ENCODE results near the gene RNU2-1.

DNA sequence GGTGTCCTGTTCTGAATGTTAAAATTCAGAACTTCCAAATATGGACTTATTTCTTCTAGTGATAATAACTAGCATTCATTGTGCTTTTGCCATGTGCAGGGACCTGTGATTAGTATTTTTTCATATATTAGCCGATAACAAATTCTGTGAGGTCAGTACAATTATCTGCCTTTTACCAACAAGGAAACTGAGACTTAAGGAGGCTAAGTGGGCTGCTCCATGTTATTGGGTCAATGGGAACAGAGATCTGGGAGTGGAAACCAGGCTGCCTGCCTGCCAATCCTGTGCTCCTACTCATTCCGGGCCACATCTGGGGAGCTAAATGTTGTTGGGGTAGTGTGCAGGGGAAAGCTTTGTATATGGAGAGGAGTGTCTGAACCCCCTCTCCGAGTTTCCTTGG is 18.4 kb downstream of the RNU2-1 start:
- TF ChIP-seq, protein P1, sequence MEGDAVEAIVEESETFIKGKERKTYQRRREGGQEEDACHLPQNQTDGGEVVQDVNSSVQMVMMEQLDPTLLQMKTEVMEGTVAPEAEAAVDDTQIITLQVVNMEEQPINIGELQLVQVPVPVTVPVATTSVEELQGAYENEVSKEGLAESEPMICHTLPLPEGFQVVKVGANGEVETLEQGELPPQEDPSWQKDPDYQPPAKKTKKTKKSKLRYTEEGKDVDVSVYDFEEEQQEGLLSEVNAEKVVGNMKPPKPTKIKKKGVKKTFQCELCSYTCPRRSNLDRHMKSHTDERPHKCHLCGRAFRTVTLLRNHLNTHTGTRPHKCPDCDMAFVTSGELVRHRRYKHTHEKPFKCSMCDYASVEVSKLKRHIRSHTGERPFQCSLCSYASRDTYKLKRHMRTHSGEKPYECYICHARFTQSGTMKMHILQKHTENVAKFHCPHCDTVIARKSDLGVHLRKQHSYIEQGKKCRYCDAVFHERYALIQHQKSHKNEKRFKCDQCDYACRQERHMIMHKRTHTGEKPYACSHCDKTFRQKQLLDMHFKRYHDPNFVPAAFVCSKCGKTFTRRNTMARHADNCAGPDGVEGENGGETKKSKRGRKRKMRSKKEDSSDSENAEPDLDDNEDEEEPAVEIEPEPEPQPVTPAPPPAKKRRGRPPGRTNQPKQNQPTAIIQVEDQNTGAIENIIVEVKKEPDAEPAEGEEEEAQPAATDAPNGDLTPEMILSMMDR (optimal IDR thresholded peaks at IDR 0.05 in 1 of 3, IDR thresholded peaks at IDR 0.05 in 1 of 3, conservative IDR thresholded peaks at IDR 0.05 in 1 of 3; ENCODE audit: extremely low read depth in 1 of 3, insufficient read depth in 2 of 3, low read length in 3 of 3) = no peak
- no peak for TF ChIP-seq EZH2 (IDR thresholded peaks at IDR 0.05; ENCODE audit: low read length)
